SK-N-SH treated with all-trans-retinoic acid at 6 μM for 48 hours (cell line): ENCODE measurements around the gene SPOCK1.

Experiments used
- ATAC-seq: fragments of 200-7000 bp; cut with Tn5 transposase; 3 replicates; pipeline ENCODE4 v1.9.1; 2020; ENCODE audit warnings: mild to moderate bottlenecking, moderate library complexity
- BACH2 ChIP-seq: fragments of 250-450 bp; sonication (Bioruptor Pico); IDR thresholded peaks from 2 replicates; pipeline ENCODE4 v1.9.0; 2021; ENCODE audit warnings: mild to moderate bottlenecking, borderline replicate concordance
- CREB5 ChIP-seq: fragments of 250-450 bp; sonication (Bioruptor Pico); IDR thresholded peaks from 2 replicates; pipeline ENCODE4 v1.5.1; 2020; ENCODE audit warnings: low read depth, mild to moderate bottlenecking, moderate library complexity
- CSDC2 ChIP-seq: fragments of 250-450 bp; sonication (Bioruptor Pico); IDR thresholded peaks from 2 replicates; pipeline ENCODE4 v1.5.0; 2020; ENCODE audit warnings: mild to moderate bottlenecking, moderate library complexity
- CSRNP3 ChIP-seq: fragments of 250-450 bp; sonication (Bioruptor Pico); IDR thresholded peaks from 2 replicates; pipeline ENCODE4 v1.5.1; 2021; ENCODE audit warnings: mild to moderate bottlenecking, moderate library complexity
- GLIS3 ChIP-seq: fragments of 250-450 bp; sonication (Bioruptor Pico); IDR thresholded peaks from 2 replicates; pipeline ENCODE4 v1.5.0; 2020; ENCODE audit warnings: mild to moderate bottlenecking, moderate library complexity
- ISL1 ChIP-seq: fragments of 250-450 bp; sonication (Bioruptor Pico); IDR thresholded peaks from 2 replicates; pipeline ENCODE4 v2.1.2; 2022; ENCODE audit warnings: mild to moderate bottlenecking, moderate library complexity
- OSR1 ChIP-seq: fragments of 250-450 bp; sonication (Bioruptor Pico); IDR thresholded peaks from 2 replicates; pipeline ENCODE4 v1.8.0; 2022; ENCODE audit warnings: moderate library complexity, mild to moderate bottlenecking, inconsistent platforms
- PATZ1 ChIP-seq: fragments of 250-450 bp; sonication (Bioruptor Pico); IDR thresholded peaks from 2 replicates; pipeline ENCODE4 v1.8.0; 2020; ENCODE audit warnings: mild to moderate bottlenecking, moderate library complexity, borderline replicate concordance
- POU6F1 ChIP-seq: fragments of 250-450 bp; sonication (Bioruptor Pico); IDR thresholded peaks from 2 replicates; pipeline ENCODE4 v1.8.0; 2021; ENCODE audit warnings: low read depth, mild to moderate bottlenecking, moderate library complexity, borderline replicate concordance
- RARB ChIP-seq: fragments of 250-450 bp; sonication (Bioruptor Pico); IDR thresholded peaks from 2 replicates; pipeline ENCODE4 v1.8.0; 2021; ENCODE audit warnings: mild to moderate bottlenecking, moderate library complexity
- SNAI2 ChIP-seq: fragments of 250-450 bp; sonication (Bioruptor Pico); IDR thresholded peaks from 2 replicates; pipeline ENCODE4 v1.5.0; 2020; ENCODE audit warnings: mild to moderate bottlenecking, moderate library complexity
- TOX ChIP-seq: fragments of 250-450 bp; sonication (Bioruptor Pico); IDR thresholded peaks from 2 replicates; pipeline ENCODE4 v1.8.0; 2021; ENCODE audit warnings: mild to moderate bottlenecking, moderate library complexity, borderline replicate concordance
- TSHZ2 ChIP-seq: fragments of 250-450 bp; sonication (Bioruptor Pico); IDR thresholded peaks from 2 replicates; pipeline ENCODE4 v1.5.0; 2020; ENCODE audit warnings: mild to moderate bottlenecking, moderate library complexity
- ZC3H10 ChIP-seq: fragments of 250-450 bp; sonication (Bioruptor Pico); IDR thresholded peaks from 2 replicates; pipeline ENCODE4 v1.5.1; 2021; ENCODE audit warnings: mild to moderate bottlenecking, moderate library complexity
- ZFP3 ChIP-seq: fragments of 250-450 bp; sonication (Bioruptor Pico); IDR thresholded peaks from 2 replicates; pipeline ENCODE4 v1.5.0; 2020; ENCODE audit warnings: mild to moderate bottlenecking, moderate library complexity
- ZNF565 ChIP-seq: fragments of 450-650 bp; formaldehyde crosslinking; conservative IDR thresholded peaks from 2 replicates; pipeline ENCODE4 v1.5.0; 2020; ENCODE audit warnings: low read depth, mild to moderate bottlenecking, moderate library complexity
- ZNF70 ChIP-seq: fragments of 450-650 bp; formaldehyde crosslinking; IDR thresholded peaks from 2 replicates; pipeline ENCODE4 v1.5.0; 2020; ENCODE audit warnings: mild to moderate bottlenecking, moderate library complexity
- ZNF8 ChIP-seq: fragments of 450-650 bp; formaldehyde crosslinking; IDR thresholded peaks from 2 replicates; pipeline ENCODE4 v1.5.0; 2020; ENCODE audit warnings: mild to moderate bottlenecking, moderate library complexity

Gene SPOCK1

GRCh38 chr5:137502632-137503031 is 3.5 kb upstream of the SPOCK1 start:
- no peak for ATAC-seq
- no peak for TF ChIP-seq GLIS3 (CRISPR knock-in tag)
- no peak for TF ChIP-seq RARB (CRISPR knock-in tag)
- TF ChIP-seq CSDC2 (CRISPR knock-in tag): no peak
- no peak for TF ChIP-seq BACH2
- TF ChIP-seq CREB5 (CRISPR knock-in tag): no peak
- no peak for TF ChIP-seq SNAI2
- no peak for TF ChIP-seq ISL1
- TF ChIP-seq ZNF70 (CRISPR knock-in tag): no peak
- no peak for TF ChIP-seq ZNF8 (CRISPR knock-in tag)
- no peak for TF ChIP-seq TOX (CRISPR knock-in tag)
- no peak for TF ChIP-seq ZC3H10
- no peak for TF ChIP-seq PATZ1 (CRISPR knock-in tag)

GRCh38 chr5:137501846-137502406 is 2.8 kb upstream of the SPOCK1 start:
- TF ChIP-seq TSHZ2 (CRISPR knock-in tag) (no peak), ZFP3 (CRISPR knock-in tag) (no peak), BACH2 (no peak), CSRNP3 (CRISPR knock-in tag) (no peak), CREB5 (CRISPR knock-in tag) (no peak), PATZ1 (CRISPR knock-in tag) (no peak)

GRCh38 chr5:137501226-137501625 is 2.1 kb upstream of the SPOCK1 start:
- no peak for TF ChIP-seq BACH2
- TF ChIP-seq OSR1 (CRISPR knock-in tag): no peak
- TF ChIP-seq CREB5 (CRISPR knock-in tag): no peak
- no peak for TF ChIP-seq ZNF565 (CRISPR knock-in tag)
- TF ChIP-seq CSDC2 (CRISPR knock-in tag): no peak
- TF ChIP-seq POU6F1 (CRISPR knock-in tag): no peak
- TF ChIP-seq ZNF70 (CRISPR knock-in tag): no peak
- no peak for TF ChIP-seq CSRNP3 (CRISPR knock-in tag)
- no peak for TF ChIP-seq SNAI2
- no peak for TF ChIP-seq RARB (CRISPR knock-in tag)
- no peak for TF ChIP-seq GLIS3 (CRISPR knock-in tag)
- no peak for ATAC-seq

More at GRCh38 chr5:137501846-137502406, 2.8 kb upstream of the SPOCK1 start:
- ATAC-seq: no peak
